ENCODE measurements around the gene MUC5B. TPM values are rescaled to one million over a fixed set of nuclear protein-coding genes. Genes with fewer than 3 reads are reported as not detected.
"Not testable (repeated sequence)": the region's sequence is repeated elsewhere in the genome, so short reads cannot be mapped to it uniquely, and the experiment has no call there.

Gene MUC5B
- total and polyA plus RNA-seq, 8 donors: 0.06 to 33.4 (median 0.27) TPM

- H3K4me1 ChIP-seq; H3K27ac ChIP-seq; H3K36me3 ChIP-seq; intact Hi-C loops (cut with DNase I); H3K4me3 ChIP-seq; H3K9me3 ChIP-seq; ATAC-seq: not testable (repeated sequence)
- peaks cover 0 to 32% of the 10 kb centered on the region in 2 donors for H3K27me3 ChIP-seq
- DNase-seq: peak in 2 of 4 donors; percentile 10 to 37
These were observed 30.9 kb upstream of the MUC5B start for GRCh38 chr11:1191786-1192470.

DNA sequence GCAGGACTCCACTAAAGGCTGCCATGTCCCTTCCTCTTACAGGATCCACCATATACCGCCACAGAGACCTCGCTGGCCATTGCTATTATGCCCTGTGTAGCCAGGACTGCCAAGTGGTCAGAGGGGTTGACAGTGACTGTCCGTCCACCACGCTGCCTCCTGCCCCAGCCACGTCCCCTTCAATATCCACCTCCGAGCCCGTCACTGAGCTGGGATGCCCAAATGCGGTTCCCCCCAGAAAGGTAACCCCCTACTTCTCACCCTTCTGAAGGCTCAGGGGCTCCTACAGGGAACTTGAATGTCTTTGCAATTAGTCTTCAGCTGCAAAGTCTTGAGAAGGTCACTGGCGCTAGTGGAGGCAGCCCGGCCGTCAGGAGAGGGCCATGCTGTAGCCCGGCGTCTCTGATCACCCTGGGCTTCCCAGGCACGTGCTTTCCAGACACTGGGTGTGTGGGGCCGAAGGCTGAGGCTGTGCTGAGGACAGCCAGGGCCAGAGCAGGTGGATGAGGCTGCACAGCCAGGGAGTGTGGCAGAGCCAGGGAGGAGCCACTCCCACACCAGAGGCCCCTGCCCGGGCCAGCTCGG is 30.0 kb upstream of the MUC5B start:
- H3K4me3 ChIP-seq: no peak overlapping the region
- H3K27ac ChIP-seq: no peak overlapping the region
- H3K9me3 ChIP-seq: no peaks in the 10 kb centered on the region
- intact Hi-C loops (cut with DNase I): no loop called here
- H3K36me3 ChIP-seq: no peaks in the 10 kb centered on the region
- TF ChIP-seq, protein P1, sequence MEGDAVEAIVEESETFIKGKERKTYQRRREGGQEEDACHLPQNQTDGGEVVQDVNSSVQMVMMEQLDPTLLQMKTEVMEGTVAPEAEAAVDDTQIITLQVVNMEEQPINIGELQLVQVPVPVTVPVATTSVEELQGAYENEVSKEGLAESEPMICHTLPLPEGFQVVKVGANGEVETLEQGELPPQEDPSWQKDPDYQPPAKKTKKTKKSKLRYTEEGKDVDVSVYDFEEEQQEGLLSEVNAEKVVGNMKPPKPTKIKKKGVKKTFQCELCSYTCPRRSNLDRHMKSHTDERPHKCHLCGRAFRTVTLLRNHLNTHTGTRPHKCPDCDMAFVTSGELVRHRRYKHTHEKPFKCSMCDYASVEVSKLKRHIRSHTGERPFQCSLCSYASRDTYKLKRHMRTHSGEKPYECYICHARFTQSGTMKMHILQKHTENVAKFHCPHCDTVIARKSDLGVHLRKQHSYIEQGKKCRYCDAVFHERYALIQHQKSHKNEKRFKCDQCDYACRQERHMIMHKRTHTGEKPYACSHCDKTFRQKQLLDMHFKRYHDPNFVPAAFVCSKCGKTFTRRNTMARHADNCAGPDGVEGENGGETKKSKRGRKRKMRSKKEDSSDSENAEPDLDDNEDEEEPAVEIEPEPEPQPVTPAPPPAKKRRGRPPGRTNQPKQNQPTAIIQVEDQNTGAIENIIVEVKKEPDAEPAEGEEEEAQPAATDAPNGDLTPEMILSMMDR (IDR thresholded peaks at IDR 0.05): no peak
- peak in 2 of 4 donors; percentile 25 to 57 for DNase-seq
- H3K27me3 ChIP-seq: peaks cover 0 to 41% of the 10 kb centered on the region in 2 donors
- H3K4me1 ChIP-seq: no peaks in the 10 kb centered on the region
- ATAC-seq: no peak

DNA sequence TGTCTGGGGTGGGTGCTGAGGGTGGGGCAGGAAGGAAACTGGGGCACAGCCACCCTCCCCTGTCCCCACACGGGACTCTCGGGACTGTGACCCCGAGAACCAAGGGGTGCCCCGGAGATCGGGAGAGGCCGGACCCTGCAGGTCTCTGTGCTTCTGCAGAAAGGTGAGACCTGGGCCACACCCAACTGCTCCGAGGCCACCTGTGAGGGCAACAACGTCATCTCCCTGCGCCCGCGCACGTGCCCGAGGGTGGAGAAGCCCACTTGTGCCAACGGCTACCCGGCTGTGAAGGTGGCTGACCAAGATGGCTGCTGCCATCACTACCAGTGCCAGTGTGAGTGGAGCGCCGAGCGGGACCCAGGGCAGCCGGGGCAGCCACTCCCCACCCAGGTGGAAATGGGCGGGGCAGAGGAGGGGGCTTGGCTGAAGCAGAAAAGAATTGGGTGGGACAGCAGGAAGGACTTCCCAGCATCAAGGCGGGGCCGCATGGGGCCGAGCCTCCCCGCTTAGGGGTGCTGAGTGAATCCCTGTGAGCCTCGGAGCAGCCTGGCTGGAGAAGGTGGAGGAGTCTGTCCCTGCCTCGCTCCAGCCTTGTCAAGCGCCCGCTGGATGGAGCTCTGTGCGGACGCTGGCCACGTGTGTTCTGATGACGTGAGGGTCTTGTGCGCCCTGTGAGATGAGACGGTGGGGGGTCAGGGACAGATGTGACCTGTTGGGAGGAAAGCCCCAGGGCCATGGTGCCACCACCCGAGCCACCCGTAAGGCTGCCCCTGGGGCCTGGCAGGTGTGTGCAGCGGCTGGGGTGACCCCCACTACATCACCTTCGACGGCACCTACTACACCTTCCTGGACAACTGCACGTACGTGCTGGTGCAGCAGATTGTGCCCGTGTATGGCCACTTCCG is 29.3 kb upstream of the MUC5B start:
- Histone ChIP-seq H3K9me3 (no peaks in the 10 kb centered on the region), H3K36me3 (no peaks in the 10 kb centered on the region), H3K27me3 (peaks cover 0 to 48% of the 10 kb centered on the region in 2 donors), H3K27ac (no peak overlapping the region), H3K4me1 (no peaks in the 10 kb centered on the region), H3K4me3 (no peak overlapping the region)
- TF ChIP-seq, protein P1 (IDR thresholded peaks at IDR 0.05): no peak
- no peak for ATAC-seq
- intact Hi-C loops (cut with DNase I): no loop called here
- DNase-seq: peak in 2 of 4 donors; percentile 28 to 71

- Histone ChIP-seq H3K4me3 (no peak overlapping the region), H3K9me3 (no peaks in the 10 kb centered on the region), H3K36me3 (no peaks in the 10 kb centered on the region), H3K27me3 (peaks cover 0 to 57% of the 10 kb centered on the region in 2 donors), H3K27ac (no peak overlapping the region), H3K4me1 (no peaks in the 10 kb centered on the region)
- ATAC-seq: no peak
- DNase-seq: peak in 2 of 4 donors; percentile 27 to 75
- TF ChIP-seq, protein P1 (IDR thresholded peaks at IDR 0.05): no peak
- intact Hi-C loops (cut with DNase I): no loop called here
These were observed 28.5 kb upstream of the MUC5B start for GRCh38 chr11:1194231-1194976.

DNA sequence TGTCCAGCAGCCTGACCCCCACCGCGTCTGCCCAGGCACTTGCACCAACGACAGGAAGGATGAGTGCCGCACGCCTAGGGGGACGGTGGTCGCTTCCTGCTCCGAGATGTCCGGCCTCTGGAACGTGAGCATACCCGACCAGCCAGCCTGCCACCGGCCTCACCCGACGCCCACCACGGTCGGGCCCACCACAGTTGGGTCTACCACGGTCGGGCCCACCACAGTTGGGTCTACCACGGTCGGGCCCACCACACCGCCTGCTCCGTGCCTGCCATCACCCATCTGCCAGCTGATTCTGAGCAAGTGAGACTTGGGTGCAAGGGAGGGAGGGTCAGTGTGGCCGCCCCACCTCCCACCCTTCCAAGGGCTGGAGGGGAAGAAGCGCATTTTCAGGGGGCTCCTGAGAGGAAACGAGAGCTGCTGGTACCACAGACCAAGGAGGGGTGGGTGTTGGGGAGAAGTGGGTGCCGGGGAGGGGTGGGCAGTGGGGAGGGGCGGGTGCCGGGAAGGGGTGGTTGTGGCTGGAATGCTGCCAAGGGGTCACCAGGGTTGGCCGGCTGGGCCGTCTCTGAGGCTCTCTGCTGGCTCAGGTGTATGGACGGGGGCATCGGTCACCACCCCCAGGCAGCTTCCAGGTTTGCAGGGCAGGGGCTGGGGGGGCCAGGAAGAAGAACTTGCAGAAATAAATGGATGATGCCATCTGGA is 27.7 kb upstream of the MUC5B start:
- no peaks in the 10 kb centered on the region for H3K9me3 ChIP-seq
- H3K4me1 ChIP-seq: no peaks in the 10 kb centered on the region
- no peaks in the 10 kb centered on the region for H3K36me3 ChIP-seq
- no peak overlapping the region for H3K4me3 ChIP-seq
- peak in 2 of 4 donors; percentile 14 to 70 for DNase-seq
- H3K27ac ChIP-seq: no peak overlapping the region
- no peak for ATAC-seq
- H3K27me3 ChIP-seq: peaks cover 0 to 64% of the 10 kb centered on the region in 2 donors
- intact Hi-C loops (cut with DNase I): no loop called here
- TF ChIP-seq, protein P1 (IDR thresholded peaks at IDR 0.05): no peak
